ENCODE results near the gene PLEKHM3. TPM values are rescaled to one million over a fixed set of nuclear protein-coding genes. Genes with fewer than 3 reads are reported as not detected.

The PLEKHM3 gene
- total RNA-seq, 1 experiment from 2014 or later, result 6.5 TPM

- CTCF ChIA-PET, result no interaction called here
- POLR2A ChIA-PET (ENCODE audit: low non-redundant PET), result no interaction called here
- Histone ChIP-seq H3K27ac (ENCODE audit: low read depth, low read length, poor library complexity, severe bottlenecking) (no peak overlapping the region), H3K4me3 (ENCODE audit: low read depth, low read length, poor library complexity, severe bottlenecking) (no peak overlapping the region), H3K4me1 (ENCODE audit: insufficient read depth, low read length, poor library complexity, severe bottlenecking) (no peaks in the 10 kb centered on the region), H3K36me3 (ENCODE audit: insufficient read depth, low read length, poor library complexity, severe bottlenecking) (no peaks in the 10 kb centered on the region), H3K9me3 (ENCODE audit: low read depth, low read length, poor library complexity, severe bottlenecking) (no peaks in the 10 kb centered on the region), H3K27me3 (replicated peaks; ENCODE audit: insufficient read depth, low read depth, low read length, poor library complexity) (no peaks in the 10 kb centered on the region)
- DNase-seq (ENCODE audit: low spot score), result no peak
- TF ChIP-seq CTCF (conservative IDR thresholded peaks at IDR 0.05; ENCODE audit: low read depth, low read length), result no peak
- no peak for TF ChIP-seq EZH2 (IDR thresholded peaks at IDR 0.05; ENCODE audit: borderline replicate concordance, low read depth, low read length, poor library complexity, severe bottlenecking)
- no TSS peak for BruUV-seq (replicated peaks)
- intact Hi-C loops (cut with micrococcal nuclease; ENCODE audit: unreplicated experiment), result loop anchor here (10.0 kb wide), 1 partner anchor 354 kb away; the partner anchor contains the start of gene METTL21A
Measured at GRCh38 chr2:207978177-207978948, 47.0 kb downstream of the PLEKHM3 start.

- ChIA-PET POLR2A (ENCODE audit: low non-redundant PET) (no interaction called here), CTCF (no interaction called here)
- H3K9me3 ChIP-seq (ENCODE audit: low read depth, low read length, poor library complexity, severe bottlenecking), result no peaks in the 10 kb centered on the region
- H3K4me1 ChIP-seq (ENCODE audit: insufficient read depth, low read length, poor library complexity, severe bottlenecking), result peaks cover 2% of the 10 kb centered on the region
- DNase-seq (ENCODE audit: low spot score), result no peak
- BruUV-seq (replicated peaks), result no TSS peak
- H3K27me3 ChIP-seq (replicated peaks; ENCODE audit: insufficient read depth, low read depth, low read length, poor library complexity), result no peaks in the 10 kb centered on the region
- intact Hi-C loops (cut with micrococcal nuclease; ENCODE audit: unreplicated experiment), result loop anchor here (10.0 kb wide), 1 partner anchor 351 kb away; the partner anchor contains the start of gene METTL21A
- no peak overlapping the region for H3K27ac ChIP-seq (ENCODE audit: low read depth, low read length, poor library complexity, severe bottlenecking)
- TF ChIP-seq EZH2 (IDR thresholded peaks at IDR 0.05; ENCODE audit: borderline replicate concordance, low read depth, low read length, poor library complexity, severe bottlenecking) (no peak), CTCF (conservative IDR thresholded peaks at IDR 0.05; ENCODE audit: low read depth, low read length) (no peak)
- H3K36me3 ChIP-seq (ENCODE audit: insufficient read depth, low read length, poor library complexity, severe bottlenecking), result no peaks in the 10 kb centered on the region
- no peak overlapping the region for H3K4me3 ChIP-seq (ENCODE audit: low read depth, low read length, poor library complexity, severe bottlenecking)
Measured at GRCh38 chr2:207975921-207976320, 49.4 kb downstream of the PLEKHM3 start.

GRCh38 chr2:207974216-207974605 lies 51.1 kb downstream of the PLEKHM3 start:
- CTCF ChIA-PET, result no interaction called here
- Histone ChIP-seq H3K27me3 (replicated peaks; ENCODE audit: insufficient read depth, low read depth, low read length, poor library complexity) (no peaks in the 10 kb centered on the region), H3K4me3 (ENCODE audit: low read depth, low read length, poor library complexity, severe bottlenecking) (no peak overlapping the region), H3K36me3 (ENCODE audit: insufficient read depth, low read length, poor library complexity, severe bottlenecking) (no peaks in the 10 kb centered on the region), H3K4me1 (ENCODE audit: insufficient read depth, low read length, poor library complexity, severe bottlenecking) (peaks cover 11% of the 10 kb centered on the region), H3K27ac (ENCODE audit: low read depth, low read length, poor library complexity, severe bottlenecking) (no peak overlapping the region), H3K9me3 (ENCODE audit: low read depth, low read length, poor library complexity, severe bottlenecking) (no peaks in the 10 kb centered on the region)
- POLR2A ChIA-PET (ENCODE audit: low non-redundant PET), result no interaction called here
- no TSS peak for BruUV-seq (replicated peaks)
- no peak for TF ChIP-seq CTCF (conservative IDR thresholded peaks at IDR 0.05; ENCODE audit: low read depth, low read length)
- TF ChIP-seq EZH2 (IDR thresholded peaks at IDR 0.05; ENCODE audit: borderline replicate concordance, low read depth, low read length, poor library complexity, severe bottlenecking), result no peak
- intact Hi-C loops (cut with micrococcal nuclease; ENCODE audit: unreplicated experiment), result loop anchor here (10.0 kb wide), 1 partner anchor 349 kb away; the partner anchor contains the start of gene METTL21A
- DNase-seq (ENCODE audit: low spot score), result no peak

All from A673 (cell line).